B cell (primary cell): ENCODE results near the gene CD79A. TPM values are rescaled to one million over a fixed set of nuclear protein-coding genes. Genes with fewer than 3 reads are reported as not detected.

Experiments
- ATAC-seq: fragments of 200-7000 bp; cut with Tn5 transposase; one replicate; pipeline ENCODE4 v1.10.0; 2021; ENCODE audit warnings: low read depth, mild to moderate bottlenecking, moderate number of reproducible peaks, moderate library complexity
- CTCF ChIA-PET: fragments of 350-600 bp; sonication (Branson Sonifier 250); formaldehyde crosslinking; loops from one replicate; lab custom pipeline; 2021; ENCODE audit warnings: antibody characterized with exemption, inconsistent platforms; lab: Charles Lee
- POLR2A ChIA-PET: fragments of 350-600 bp; sonication (Branson Sonifier 250); formaldehyde crosslinking; loops from one replicate; lab custom pipeline; 2021; ENCODE audit warnings: antibody characterized with exemption; lab: Charles Lee
- DNase-seq: peaks from one replicate; pipeline ENCODE4 v3.0.0; 2013
- H2AFZ ChIP-seq: 2 replicates; pipeline ENCODE4 v1.6.1; 2012; ENCODE audit warnings: mild to moderate bottlenecking, low read depth, low read length; ENCODE audit not compliant: insufficient read depth, poor library complexity, severe bottlenecking
- H3K27ac ChIP-seq, 2 donors: 1 replicate in 1 of 2; 2 replicates in 1 of 2; pipeline ENCODE4 v1.5.1; 2012 to 2013; ENCODE audit warnings: low read length in 2 of 2, mild to moderate bottlenecking in 2 of 2, moderate library complexity in 1 of 2
- H3K27me3 ChIP-seq, 4 experiments: fragments of 200-600 bp in 1 of 4; sonication (generic) in 1 of 4; replicated peaks in 1 of 4; 1 replicate in 2 of 4; 2 replicates in 2 of 4; pipeline versions ENCODE4 v1.6.1 to v1.7.0; 2013 to 2016; ENCODE audit warnings: low read length in 3 of 4, mild to moderate bottlenecking in 2 of 4, mixed read lengths in 1 of 4, moderate library complexity in 1 of 4; ENCODE audit not compliant: insufficient read depth in 4 of 4, control insufficient read depth in 3 of 4; ENCODE audit errors: control extremely low read depth in 1 of 4
- H3K36me3 ChIP-seq, 2 experiments: replicated peaks in 1 of 2; 1 replicate in 1 of 2; 2 replicates in 1 of 2; pipeline versions ENCODE4 v1.6.1 to v1.7.1; 2013; ENCODE audit warnings: low read length in 1 of 2; ENCODE audit not compliant: insufficient read depth in 2 of 2, control insufficient read depth in 1 of 2; ENCODE audit errors: control extremely low read depth in 1 of 2, extremely low read depth in 1 of 2
- H3K4me1 ChIP-seq, 2 donors: fragments of 200-600 bp in 1 of 2; sonication (generic) in 1 of 2; 1 replicate in 1 of 2; 2 replicates in 1 of 2; pipeline versions ENCODE4 v1.5.1 to v1.6.1; 2013 to 2017; ENCODE audit warnings: low read length in 2 of 2; ENCODE audit not compliant: control insufficient read depth in 2 of 2, insufficient read depth in 2 of 2
- H3K4me2 ChIP-seq: replicated peaks from 2 replicates; pipeline ENCODE3; 2012; ENCODE audit warnings: mild to moderate bottlenecking, low read depth, low read length; ENCODE audit not compliant: poor library complexity, severe bottlenecking
- H3K4me3 ChIP-seq, 5 experiments: fragments of 200-600 bp in 1 of 5; sonication (generic) in 1 of 5; 1 replicate in 3 of 5; 2 replicates in 2 of 5; pipeline versions ENCODE4 v1.5.1 to v1.7.0; 2011 to 2016; ENCODE audit warnings: low read length in 4 of 5, mild to moderate bottlenecking in 4 of 5, low read depth in 2 of 5, control low read depth in 1 of 5, moderate library complexity in 1 of 5; ENCODE audit not compliant: insufficient read depth in 1 of 5; ENCODE audit errors: control extremely low read depth in 1 of 5, extremely low read depth in 1 of 5
- H3K79me2 ChIP-seq: fragments of 200-600 bp; sonication (generic); one replicate; pipeline ENCODE4 v1.6.0; 2016; ENCODE audit warnings: low read length; ENCODE audit not compliant: control insufficient read depth, insufficient read depth
- H3K9ac ChIP-seq: fragments of 200-600 bp; sonication (generic); 2 replicates; pipeline ENCODE4 v1.6.1; 2017; ENCODE audit warnings: mild to moderate bottlenecking, low read length, moderate library complexity
- H3K9me3 ChIP-seq, 3 donors: one replicate each; pipeline versions ENCODE4 v1.6.1 to v1.7.1; 2013; ENCODE audit warnings: low read length in 2 of 3; ENCODE audit not compliant: control insufficient read depth in 2 of 3, insufficient read depth in 1 of 3; ENCODE audit errors: control extremely low read depth in 1 of 3
- H4K20me1 ChIP-seq: 2 replicates; pipeline ENCODE4 v1.6.0; 2012; ENCODE audit warnings: mild to moderate bottlenecking, low read length; ENCODE audit not compliant: insufficient read depth, control insufficient read depth, poor library complexity, severe bottlenecking
- H3K27ac Mint-ChIP-seq: one replicate; pipeline ENCODE4 v1.8.0; 2021; ENCODE audit warnings: mixed read lengths
- H3K27me3 Mint-ChIP-seq: one replicate; pipeline ENCODE4 v1.8.0; 2021; ENCODE audit warnings: mixed read lengths
- H3K4me1 Mint-ChIP-seq: one replicate; pipeline ENCODE4 v1.8.0; 2021; ENCODE audit warnings: mixed read lengths
- H3K4me3 Mint-ChIP-seq: one replicate; pipeline ENCODE4 v1.8.0; 2021; ENCODE audit warnings: mixed read lengths
- H3K9me3 Mint-ChIP-seq: one replicate; pipeline ENCODE4 v1.8.0; 2022; ENCODE audit warnings: mixed read lengths; ENCODE audit not compliant: insufficient read depth
- EZH2 ChIP-seq: IDR thresholded peaks from 2 replicates; pipeline ENCODE4 v1.6.1; 2012; ENCODE audit warnings: borderline replicate concordance, low read depth, mild to moderate bottlenecking, moderate library complexity, low read length; ENCODE audit not compliant: insufficient read depth, poor library complexity, severe bottlenecking
- WGBS: methylation state at CpG from one replicate; pipeline ENCODE4 v1.1.5; 2013; ENCODE audit warnings: missing lambda C conversion rate; ENCODE audit not compliant: insufficient coverage; 5-methylcytosine and 5-hydroxymethylcytosine counted together
- intact Hi-C: fragments of 100-400 bp; cut with micrococcal nuclease; formaldehyde crosslinking; loops from one replicate; pipeline ENCODE4 v1.10.0; 2022
- polyA plus RNA-seq: library from polyadenylated mRNA; depleted of rRNA; stranded (reverse); fragments of >200 nt; gene quantifications from 2 replicates; pipeline ENCODE4 v1.2.3, GENCODE V29; 2012
- total RNA-seq, 2 donors: library from RNA; stranded (reverse); fragments of 120-200 nt in 1 of 2; gene quantifications; 1 replicate in 1 of 2; 2 replicates in 1 of 2; pipeline versions ENCODE4 v1.2.3 to v1.2.4, GENCODE V29; 2013 to 2022
- TF ChIP-seq, protein P1 (sequence below): fragments of 200-600 bp; IDR thresholded peaks from one replicate; pipeline ENCODE4 v1.8.0; 2022; ENCODE audit warnings: antibody characterized with exemption, mild to moderate bottlenecking

CD79A gene
- total and polyA plus RNA-seq, 2 donors (not counting 1 experiment from before 2014, with no cell fraction given), result 1,280 to 1,471 TPM

DNA sequence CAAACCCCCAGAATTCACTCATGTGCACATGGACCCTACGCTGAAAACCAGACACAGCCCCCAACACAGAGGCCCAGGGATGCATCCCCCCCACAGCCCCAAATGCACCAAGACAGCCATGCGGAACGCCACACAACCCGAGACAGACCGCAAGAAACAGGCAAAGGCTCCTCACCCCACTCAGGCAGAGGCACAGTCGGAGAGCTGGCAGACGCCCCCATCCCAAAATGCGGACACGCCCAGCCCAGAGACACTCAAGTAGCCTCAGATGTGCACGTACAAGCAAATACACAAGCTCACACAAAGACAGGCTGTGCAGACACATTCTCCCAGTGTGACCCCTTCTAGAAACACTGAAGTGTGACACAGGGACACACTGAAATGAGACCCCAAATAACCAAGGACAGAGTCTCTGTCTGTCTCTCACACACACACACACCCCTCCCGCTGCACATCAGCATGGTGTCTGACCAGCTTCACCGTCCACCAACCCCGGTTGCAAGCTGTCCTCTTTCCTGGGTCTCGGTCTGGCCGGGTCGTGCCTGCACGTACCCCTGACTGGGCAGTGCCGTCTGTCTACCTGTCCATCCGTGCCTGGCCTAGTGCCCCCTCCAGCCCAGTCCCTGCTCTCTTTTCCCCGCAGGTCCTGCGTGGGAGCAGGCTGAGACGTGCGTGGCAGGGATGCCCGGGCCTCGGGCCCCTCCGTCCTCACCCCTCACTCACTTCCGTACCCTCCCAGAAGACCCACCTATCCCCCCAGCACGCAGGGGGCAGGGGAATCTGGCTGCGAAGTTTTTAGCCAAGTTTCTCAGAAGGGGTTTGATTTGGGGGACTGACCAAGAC, 35.0 kb downstream of the CD79A start:
- ChIA-PET POLR2A (interaction anchor here (0.6 to 1.7 kb wide), 10 partner anchors 9 to 52 kb away, joined by 3 to 8 read pairs (median 4); partner anchors contain the start of genes ARHGEF1, CD79A and RPS19), CTCF (interaction anchor here (0.8 to 2.0 kb wide), 9 partner anchors 16 to 41 kb away, joined by 3 to 7 read pairs (median 4); no protein-coding TSS in a partner anchor)
- H3K27me3 ChIP-seq, result peaks cover 0 to 47% (median 34%) of the 10 kb centered on the region in 4 experiments
- 29% methylated on average over 26 of the region's 29 CpGs for WGBS
- H3K9me3 Mint-ChIP-seq, result no peaks in the 10 kb centered on the region
- H3K79me2 ChIP-seq, result no peaks in the 10 kb centered on the region
- no peak for TF ChIP-seq EZH2
- TF ChIP-seq, protein P1, sequence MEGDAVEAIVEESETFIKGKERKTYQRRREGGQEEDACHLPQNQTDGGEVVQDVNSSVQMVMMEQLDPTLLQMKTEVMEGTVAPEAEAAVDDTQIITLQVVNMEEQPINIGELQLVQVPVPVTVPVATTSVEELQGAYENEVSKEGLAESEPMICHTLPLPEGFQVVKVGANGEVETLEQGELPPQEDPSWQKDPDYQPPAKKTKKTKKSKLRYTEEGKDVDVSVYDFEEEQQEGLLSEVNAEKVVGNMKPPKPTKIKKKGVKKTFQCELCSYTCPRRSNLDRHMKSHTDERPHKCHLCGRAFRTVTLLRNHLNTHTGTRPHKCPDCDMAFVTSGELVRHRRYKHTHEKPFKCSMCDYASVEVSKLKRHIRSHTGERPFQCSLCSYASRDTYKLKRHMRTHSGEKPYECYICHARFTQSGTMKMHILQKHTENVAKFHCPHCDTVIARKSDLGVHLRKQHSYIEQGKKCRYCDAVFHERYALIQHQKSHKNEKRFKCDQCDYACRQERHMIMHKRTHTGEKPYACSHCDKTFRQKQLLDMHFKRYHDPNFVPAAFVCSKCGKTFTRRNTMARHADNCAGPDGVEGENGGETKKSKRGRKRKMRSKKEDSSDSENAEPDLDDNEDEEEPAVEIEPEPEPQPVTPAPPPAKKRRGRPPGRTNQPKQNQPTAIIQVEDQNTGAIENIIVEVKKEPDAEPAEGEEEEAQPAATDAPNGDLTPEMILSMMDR, result no peak
- H3K9me3 ChIP-seq, result peaks cover 0 to 11% (median 0%) of the 10 kb centered on the region in 3 donors
- peak overlapping the region; percentile 58 for H3K4me2 ChIP-seq
- ATAC-seq (peak; percentile 21), DNase-seq (peak; percentile 52)
- H3K4me3 ChIP-seq, result no peak overlapping the region
- H2AFZ ChIP-seq, result no peak overlapping the region
- peaks cover 0 to 3% of the 10 kb centered on the region in 2 experiments for H3K36me3 ChIP-seq
- peaks cover 67% of the 10 kb centered on the region for H4K20me1 ChIP-seq
- H3K4me3 Mint-ChIP-seq, result peak overlapping the region; percentile 54
- H3K27ac Mint-ChIP-seq, result peak overlapping the region; percentile 42
- peaks cover 39% of the 10 kb centered on the region for H3K4me1 Mint-ChIP-seq
- peaks cover 44 to 46% of the 10 kb centered on the region in 2 donors for H3K4me1 ChIP-seq
- no peak overlapping the region for H3K27ac ChIP-seq
- H3K27me3 Mint-ChIP-seq, result peaks cover 18% of the 10 kb centered on the region
- no peak overlapping the region for H3K9ac ChIP-seq
- intact Hi-C loops, result no loop called here
